Natural killer cell (primary cell): ENCODE results near the gene LDHD. TPM values are rescaled to one million over a fixed set of nuclear protein-coding genes. Genes with fewer than 3 reads are reported as not detected.

Experiments
- ATAC-seq, 3 donors: fragments of 150-1000 bp in 2 of 3; fragments of 200-7000 bp in 1 of 3; cut with Tn5 transposase; 1 replicate in 1 of 3; 2 replicates in 2 of 3; pipeline ENCODE4 v1.10.0; 2021; ENCODE audit warnings: mild to moderate bottlenecking in 2 of 3, moderate library complexity in 2 of 3
- DNase-seq, 2 donors: peaks; one replicate each; pipeline versions ENCODE4 v3.0.0 to v3.0.0-alpha.2; 2013 to 2021; ENCODE audit warnings: mixed read lengths in 1 of 2
- H3K27ac ChIP-seq: one replicate; pipeline ENCODE4 v1.5.1; 2013; ENCODE audit warnings: mild to moderate bottlenecking, low read length
- H3K27me3 ChIP-seq: one replicate; pipeline ENCODE4 v1.6.1; 2013; ENCODE audit warnings: low read length; ENCODE audit not compliant: control insufficient read depth, insufficient read depth
- H3K36me3 ChIP-seq: one replicate; pipeline ENCODE4 v1.6.1; 2013; ENCODE audit warnings: low read length; ENCODE audit not compliant: control insufficient read depth, insufficient read depth
- H3K4me1 ChIP-seq: one replicate; pipeline ENCODE4 v1.6.1; 2013; ENCODE audit warnings: low read length; ENCODE audit not compliant: control insufficient read depth, insufficient read depth
- H3K4me3 ChIP-seq: one replicate; pipeline ENCODE4 v1.5.1; 2013; ENCODE audit warnings: low read length
- H3K9me3 ChIP-seq: one replicate; pipeline ENCODE4 v1.6.1; 2013; ENCODE audit warnings: low read length; ENCODE audit not compliant: control insufficient read depth, insufficient read depth
- H3K27ac Mint-ChIP-seq, 2 donors: one replicate each; pipeline ENCODE4 v1.8.0; 2022; ENCODE audit warnings: mild to moderate bottlenecking in 2 of 2, mixed read lengths in 2 of 2, moderate library complexity in 1 of 2
- H3K27me3 Mint-ChIP-seq, 2 donors: one replicate each; pipeline ENCODE4 v1.8.0; 2022; ENCODE audit warnings: low read depth in 2 of 2, mixed read lengths in 2 of 2
- H3K36me3 Mint-ChIP-seq: one replicate; pipeline ENCODE4 v1.8.0; 2022; ENCODE audit warnings: mixed read lengths
- H3K4me1 Mint-ChIP-seq, 2 donors: one replicate each; pipeline ENCODE4 v1.8.0; 2022; ENCODE audit warnings: mixed read lengths in 2 of 2
- H3K4me3 Mint-ChIP-seq: one replicate; pipeline ENCODE4 v1.8.0; 2022; ENCODE audit warnings: mild to moderate bottlenecking, moderate library complexity, mixed read lengths
- H3K9me3 Mint-ChIP-seq, 2 donors: one replicate each; pipeline ENCODE4 v1.8.0; 2022; ENCODE audit warnings: mixed read lengths in 2 of 2
- WGBS: methylation state at CpG from one replicate; pipeline ENCODE4 v1.1.7; 2013; ENCODE audit warnings: missing lambda C conversion rate; ENCODE audit not compliant: insufficient coverage; 5-methylcytosine and 5-hydroxymethylcytosine counted together
- intact Hi-C: fragments of 100-400 bp; cut with micrococcal nuclease; formaldehyde crosslinking; loops from one replicate; pipeline ENCODE4 v1.14.2; 2022
- total RNA-seq, 4 donors: library from RNA; stranded (reverse); fragments of 120-200 nt in 1 of 4; gene quantifications; one replicate each; pipeline versions ENCODE4 v1.2.3 to v1.2.4, GENCODE V29; 2013 to 2022
- TF ChIP-seq, protein P1 (sequence below): fragments of 200-600 bp; IDR thresholded peaks from one replicate; pipeline ENCODE4 v1.8.0; 2022; ENCODE audit warnings: antibody characterized with exemption

Gene LDHD
- total RNA-seq, 3 donors from 2014 or later (not counting 1 experiment from before 2014, with no cell fraction given), result 0.12 to 1.3 TPM; not detected in 1

DNA sequence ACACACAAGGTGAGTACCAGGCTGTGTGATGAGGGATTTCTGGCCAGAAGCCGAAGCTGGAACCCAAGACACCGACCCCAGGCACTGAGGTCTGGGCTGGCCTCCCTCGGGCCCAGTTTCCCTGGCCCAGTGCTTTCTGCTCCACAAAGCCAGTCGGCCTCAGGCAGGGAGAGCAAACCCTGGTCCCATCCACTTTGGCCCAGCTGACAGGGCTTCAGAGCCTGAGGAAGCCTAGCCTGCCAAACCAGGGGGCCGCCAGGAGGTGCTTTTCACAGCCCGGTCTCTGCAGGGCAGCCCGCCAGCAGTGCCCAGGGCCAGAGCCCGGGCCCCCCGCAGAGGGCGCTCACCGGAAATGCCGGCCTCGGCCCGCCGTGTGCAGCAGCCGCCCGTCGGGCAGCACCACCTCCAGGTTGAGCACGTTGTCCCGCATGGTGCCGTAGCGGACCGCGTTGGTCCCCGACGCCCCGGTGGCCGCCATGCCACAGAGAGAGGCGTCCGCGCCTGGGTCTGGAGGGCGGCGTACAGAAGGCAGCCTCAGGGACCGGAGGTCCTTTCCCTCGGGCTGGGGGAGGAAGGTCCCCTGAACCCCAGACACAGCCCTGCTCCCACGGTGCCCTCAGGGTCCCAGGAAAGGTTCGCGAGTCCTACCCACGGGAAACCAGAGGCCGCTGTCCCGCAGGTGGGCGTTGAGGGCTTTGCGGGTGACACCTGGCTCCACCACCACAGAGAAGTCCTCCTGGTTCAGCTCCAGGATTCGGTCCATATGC, 2.2 kb downstream of the LDHD start:
- H3K27ac Mint-ChIP-seq, result no peak overlapping the region
- Histone ChIP-seq H3K36me3 (no peaks in the 10 kb centered on the region), H3K4me1 (peaks cover 22% of the 10 kb centered on the region), H3K9me3 (no peaks in the 10 kb centered on the region), H3K4me3 (no peak overlapping the region), H3K27me3 (peaks cover 6% of the 10 kb centered on the region), H3K27ac (no peak overlapping the region)
- TF ChIP-seq, protein P1, sequence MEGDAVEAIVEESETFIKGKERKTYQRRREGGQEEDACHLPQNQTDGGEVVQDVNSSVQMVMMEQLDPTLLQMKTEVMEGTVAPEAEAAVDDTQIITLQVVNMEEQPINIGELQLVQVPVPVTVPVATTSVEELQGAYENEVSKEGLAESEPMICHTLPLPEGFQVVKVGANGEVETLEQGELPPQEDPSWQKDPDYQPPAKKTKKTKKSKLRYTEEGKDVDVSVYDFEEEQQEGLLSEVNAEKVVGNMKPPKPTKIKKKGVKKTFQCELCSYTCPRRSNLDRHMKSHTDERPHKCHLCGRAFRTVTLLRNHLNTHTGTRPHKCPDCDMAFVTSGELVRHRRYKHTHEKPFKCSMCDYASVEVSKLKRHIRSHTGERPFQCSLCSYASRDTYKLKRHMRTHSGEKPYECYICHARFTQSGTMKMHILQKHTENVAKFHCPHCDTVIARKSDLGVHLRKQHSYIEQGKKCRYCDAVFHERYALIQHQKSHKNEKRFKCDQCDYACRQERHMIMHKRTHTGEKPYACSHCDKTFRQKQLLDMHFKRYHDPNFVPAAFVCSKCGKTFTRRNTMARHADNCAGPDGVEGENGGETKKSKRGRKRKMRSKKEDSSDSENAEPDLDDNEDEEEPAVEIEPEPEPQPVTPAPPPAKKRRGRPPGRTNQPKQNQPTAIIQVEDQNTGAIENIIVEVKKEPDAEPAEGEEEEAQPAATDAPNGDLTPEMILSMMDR, result no peak
- H3K4me3 Mint-ChIP-seq, result no peak overlapping the region
- ATAC-seq, result no peak
- WGBS, result 94% methylated on average over 44 of the region's 44 CpGs
- H3K9me3 Mint-ChIP-seq, result no peaks in the 10 kb centered on the region
- intact Hi-C loops, result no loop called here
- DNase-seq, result no peak
- H3K4me1 Mint-ChIP-seq, result peaks cover 0 to 22% of the 10 kb centered on the region in 2 donors
- no peaks in the 10 kb centered on the region for H3K36me3 Mint-ChIP-seq
- H3K27me3 Mint-ChIP-seq, result peaks cover 24 to 34% of the 10 kb centered on the region in 2 donors

DNA sequence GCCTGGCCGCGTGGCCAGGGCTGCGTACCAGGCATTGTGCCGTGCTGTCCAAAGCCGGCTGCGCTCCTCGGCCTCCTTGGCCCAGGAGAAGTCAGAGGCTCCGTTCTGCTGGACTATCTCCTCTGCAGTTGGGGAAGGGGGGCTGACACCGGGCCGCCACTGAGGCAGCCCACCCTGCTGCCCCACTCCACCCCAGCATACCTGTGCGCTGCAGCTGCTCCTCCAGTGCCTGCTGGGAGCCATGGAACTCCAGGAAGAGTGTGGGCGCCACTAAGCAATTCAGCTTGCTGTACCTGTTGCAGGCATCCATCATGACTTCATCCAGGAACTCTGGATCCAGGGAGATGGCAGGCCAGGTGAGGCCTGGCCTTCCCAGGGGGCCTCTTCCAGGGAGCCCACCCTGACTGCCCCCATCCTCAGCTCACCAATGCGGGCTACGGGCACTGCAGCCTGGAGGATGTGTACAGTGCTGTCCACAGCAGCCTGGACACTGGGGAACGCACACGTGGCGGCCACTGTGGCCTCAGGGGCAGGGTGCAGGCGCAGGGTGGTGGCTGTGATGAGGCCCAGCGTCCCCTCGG, 2.9 kb downstream of the LDHD start:
- peaks cover 24 to 32% of the 10 kb centered on the region in 2 donors for H3K27me3 Mint-ChIP-seq
- no peak overlapping the region for H3K27ac Mint-ChIP-seq
- 93% methylated on average over 20 of the region's 20 CpGs for WGBS
- Histone ChIP-seq H3K9me3 (no peaks in the 10 kb centered on the region), H3K27me3 (peaks cover 6% of the 10 kb centered on the region), H3K4me1 (peaks cover 30% of the 10 kb centered on the region), H3K36me3 (no peaks in the 10 kb centered on the region), H3K4me3 (no peak overlapping the region), H3K27ac (no peak overlapping the region)
- DNase-seq, result no peak
- no peaks in the 10 kb centered on the region for H3K36me3 Mint-ChIP-seq
- intact Hi-C loops, result no loop called here
- H3K9me3 Mint-ChIP-seq, result no peaks in the 10 kb centered on the region
- TF ChIP-seq, protein P1, result no peak
- no peak overlapping the region for H3K4me3 Mint-ChIP-seq
- no peak for ATAC-seq
- H3K4me1 Mint-ChIP-seq, result peaks cover 0 to 23% of the 10 kb centered on the region in 2 donors

DNA sequence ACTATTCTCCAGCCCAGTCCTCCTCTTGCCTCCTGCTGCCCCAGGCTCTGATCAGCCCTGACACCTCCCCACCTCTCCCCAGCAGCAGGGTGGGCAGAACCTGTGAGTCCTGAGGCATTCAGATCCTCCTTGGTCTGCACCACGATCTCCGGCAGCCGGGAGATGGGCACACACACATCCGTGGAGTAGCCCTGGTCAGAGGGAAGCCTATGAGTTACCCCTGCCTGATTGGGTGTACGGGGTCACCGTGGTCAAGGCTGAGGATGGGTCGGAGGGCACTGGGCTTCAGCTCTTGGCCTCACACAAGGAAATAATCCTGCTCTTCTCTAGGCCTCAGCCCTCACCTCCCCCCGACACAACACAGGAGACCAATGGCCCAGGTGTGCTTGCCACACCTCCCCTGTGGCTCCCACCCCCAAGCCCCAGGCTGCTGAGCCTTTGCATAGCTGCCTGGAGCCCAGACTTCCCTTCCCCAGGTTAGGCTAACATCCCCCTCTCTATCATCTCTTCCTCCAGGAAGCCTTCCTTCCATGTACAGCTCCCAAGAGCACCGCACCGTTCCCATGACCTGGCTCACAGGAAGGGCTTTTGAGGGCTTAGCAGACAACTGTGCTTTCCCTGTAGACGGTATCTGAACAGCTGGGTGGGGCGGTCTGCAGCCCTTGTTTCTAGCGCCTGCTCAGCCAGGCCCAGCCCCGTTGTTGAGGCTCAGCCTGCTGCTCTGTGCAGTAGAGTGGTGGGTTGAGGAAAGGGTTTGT, 3.7 kb downstream of the LDHD start:
- intact Hi-C loops, result no loop called here
- ATAC-seq (no peak), DNase-seq (no peak)
- H3K4me1 Mint-ChIP-seq, result peaks cover 0 to 23% of the 10 kb centered on the region in 2 donors
- 60% methylated on average over 14 of the region's 14 CpGs for WGBS
- no peaks in the 10 kb centered on the region for H3K9me3 Mint-ChIP-seq
- Histone ChIP-seq H3K27me3 (peaks cover 6% of the 10 kb centered on the region), H3K4me1 (peaks cover 31% of the 10 kb centered on the region), H3K4me3 (no peak overlapping the region), H3K36me3 (no peaks in the 10 kb centered on the region), H3K27ac (no peak overlapping the region), H3K9me3 (no peaks in the 10 kb centered on the region)
- H3K27ac Mint-ChIP-seq, result no peak overlapping the region
- TF ChIP-seq, protein P1, result no peak
- H3K4me3 Mint-ChIP-seq, result no peak overlapping the region
- H3K27me3 Mint-ChIP-seq, result peaks cover 24 to 36% of the 10 kb centered on the region in 2 donors
- H3K36me3 Mint-ChIP-seq, result no peaks in the 10 kb centered on the region
